GM23338 (cell line): Measurements from ENCODE around the gene MRPS26. TPM values are rescaled to one million over a fixed set of nuclear protein-coding genes. Genes with fewer than 3 reads are reported as not detected.

Source experiments
- ATAC-seq: fragments of 200-7000 bp; cut with Tn5 transposase; 3 replicates; pipeline ENCODE4 v1.9.1; 2020
- DNase-seq: peaks from one replicate; pipeline ENCODE4 v3.0.0-alpha.2; 2015; ENCODE audit warnings: low spot score
- H2AFZ ChIP-seq: fragments of 200-600 bp; sonication (generic); 2 replicates; pipeline ENCODE4 v1.8.0; 2016; ENCODE audit warnings: antibody characterized with exemption, mild to moderate bottlenecking, moderate library complexity
- H3F3A ChIP-seq: fragments of 200-600 bp; sonication (generic); replicated peaks from 2 replicates; pipeline ENCODE4 v1.8.0; 2017; ENCODE audit warnings: antibody characterized with exemption, mixed run types, low read depth
- H3K27ac ChIP-seq: fragments of 200-600 bp; sonication (generic); 2 replicates; pipeline ENCODE4 v1.6.1; 2016; ENCODE audit warnings: low read depth
- H3K27me3 ChIP-seq: fragments of 200-600 bp; sonication (generic); 2 replicates; pipeline ENCODE4 v1.8.0; 2016; ENCODE audit warnings: mild to moderate bottlenecking, mixed run types, moderate library complexity; ENCODE audit not compliant: insufficient read depth
- H3K36me3 ChIP-seq: fragments of 200-600 bp; sonication (generic); 2 replicates; pipeline ENCODE4 v1.8.0; 2016; ENCODE audit warnings: mild to moderate bottlenecking; ENCODE audit not compliant: insufficient read depth
- H3K4me1 ChIP-seq: fragments of 200-600 bp; sonication (generic); 2 replicates; pipeline ENCODE4 v1.8.0; 2016; ENCODE audit warnings: mild to moderate bottlenecking, moderate library complexity; ENCODE audit not compliant: insufficient read depth
- H3K4me2 ChIP-seq: fragments of 200-600 bp; sonication (generic); 2 replicates; pipeline ENCODE4 v1.7.1; 2017; ENCODE audit warnings: mixed run types
- H3K4me3 ChIP-seq: fragments of 200-600 bp; sonication (generic); 2 replicates; pipeline ENCODE4 v1.6.1; 2016; ENCODE audit warnings: mixed run types
- H3K79me2 ChIP-seq: fragments of 200-600 bp; sonication (generic); replicated peaks from 2 replicates; pipeline ENCODE4 v1.8.0; 2017; ENCODE audit warnings: mild to moderate bottlenecking; ENCODE audit not compliant: insufficient read depth
- H3K9me2 ChIP-seq: fragments of 200-600 bp; sonication (generic); 2 replicates; pipeline ENCODE4 v1.8.0; 2017; ENCODE audit not compliant: insufficient read depth
- H4K20me1 ChIP-seq: fragments of 200-600 bp; sonication (generic); replicated peaks from 2 replicates; pipeline ENCODE4 v1.8.0; 2017; ENCODE audit warnings: mild to moderate bottlenecking; ENCODE audit not compliant: insufficient read depth
- H3K27ac Mint-ChIP-seq: 2 replicates; pipeline ENCODE4 v1.8.0; 2020; ENCODE audit warnings: inconsistent platforms, mild to moderate bottlenecking, moderate library complexity, mixed read lengths
- H3K27me3 Mint-ChIP-seq: 3 replicates; pipeline ENCODE4 v1.8.0; 2022; ENCODE audit warnings: low read depth, mild to moderate bottlenecking, moderate library complexity, mixed read lengths, inconsistent platforms; ENCODE audit not compliant: insufficient read depth, poor library complexity
- H3K36me3 Mint-ChIP-seq: 3 replicates; pipeline ENCODE4 v1.8.0; 2021; ENCODE audit warnings: low read depth, mild to moderate bottlenecking, inconsistent platforms, moderate library complexity, mixed read lengths
- H3K4me1 Mint-ChIP-seq: 3 replicates; pipeline ENCODE4 v1.8.0; 2020; ENCODE audit warnings: mild to moderate bottlenecking, inconsistent platforms, mixed read lengths
- H3K4me3 Mint-ChIP-seq: 3 replicates; pipeline ENCODE4 v1.8.0; 2021; ENCODE audit warnings: moderate library complexity, mild to moderate bottlenecking, inconsistent platforms, mixed read lengths
- H3K9me3 Mint-ChIP-seq: 3 replicates; pipeline ENCODE4 v1.8.0; 2020; ENCODE audit warnings: moderate library complexity, mild to moderate bottlenecking, inconsistent platforms, mixed read lengths
- CREB1 ChIP-seq: fragments of 250-450 bp; sonication (Bioruptor Pico); IDR thresholded peaks from 2 replicates; pipeline ENCODE4 v1.5.0; 2020; ENCODE audit warnings: low read depth, mild to moderate bottlenecking, moderate library complexity
- EZH2 ChIP-seq: fragments of 200-600 bp; sonication (generic); IDR thresholded peaks from one replicate; pipeline ENCODE4 v1.8.0; 2017; ENCODE audit warnings: antibody characterized with exemption, mild to moderate bottlenecking, low read depth; ENCODE audit not compliant: unreplicated experiment
- EZH2phosphoT487 ChIP-seq: fragments of 200-600 bp; sonication (generic); IDR thresholded peaks from one replicate; pipeline ENCODE4 v1.8.1; 2018; ENCODE audit warnings: antibody characterized with exemption; ENCODE audit not compliant: unreplicated experiment
- JUNB ChIP-seq: IDR thresholded peaks from one replicate; pipeline ENCODE4 v1.6.1; 2016; ENCODE audit warnings: antibody characterized with exemption; ENCODE audit not compliant: unreplicated experiment
- NANOG ChIP-seq: IDR thresholded peaks from 2 replicates; pipeline ENCODE4 v1.6.1; 2016; ENCODE audit warnings: antibody characterized with exemption, borderline replicate concordance
- STAT1 ChIP-seq: IDR thresholded peaks from one replicate; pipeline ENCODE4 v1.6.1; 2016; ENCODE audit warnings: antibody characterized with exemption; ENCODE audit not compliant: unreplicated experiment
- ZNF114 ChIP-seq: fragments of 250-450 bp; sonication (Bioruptor Pico); IDR thresholded peaks from 2 replicates; pipeline ENCODE4 v1.5.0; 2020; ENCODE audit warnings: mild to moderate bottlenecking, moderate library complexity
- ZNF331 ChIP-seq: fragments of 250-450 bp; sonication (Bioruptor Pico); IDR thresholded peaks from 2 replicates; pipeline ENCODE4 v1.5.0; 2020; ENCODE audit warnings: low read depth, mild to moderate bottlenecking, moderate library complexity
- polyA plus RNA-seq: library from polyadenylated mRNA; unstranded; fragments of >200 nt; fragmentation: Nextera tagmentation; extraction: Ambion mirVana; gene quantifications from 2 replicates; pipeline ENCODE4 v1.2.1, GENCODE V29; 2016
- total RNA-seq: library from RNA; depleted of rRNA; stranded (reverse); fragments of >200 nt; shearing (Covaris generic); gene quantifications from 2 replicates; pipeline ENCODE4 v1.2.3, GENCODE V29; 2014
- TF ChIP-seq, protein P1 (sequence below): IDR thresholded peaks from 2 replicates; pipeline ENCODE4 v1.6.1; 2016; ENCODE audit warnings: antibody characterized with exemption
- TF ChIP-seq, protein P2 (sequence below): fragments of 250-450 bp; sonication (Bioruptor Pico); IDR thresholded peaks from 2 replicates; pipeline ENCODE4 v1.5.0; 2020; ENCODE audit warnings: mild to moderate bottlenecking, moderate library complexity
- TF ChIP-seq, protein P3 (sequence below): IDR thresholded peaks from one replicate; pipeline ENCODE4 v1.6.1; 2018; ENCODE audit warnings: antibody characterized with exemption; ENCODE audit not compliant: unreplicated experiment
- TF ChIP-seq, protein P4 (sequence below), 2 experiments: fragments of 200-600 bp in 1 of 2; sonication (generic) in 1 of 2; conservative IDR thresholded peaks; 2 replicates each; pipeline versions ENCODE4 v1.5.1 to v1.6.1; 2016 to 2017; ENCODE audit warnings: antibody characterized with exemption in 2 of 2, low read depth in 2 of 2, mild to moderate bottlenecking in 2 of 2, moderate library complexity in 1 of 2

MRPS26 gene
- total and polyA plus RNA-seq, 2 experiments from 2014 or later: 105 to 154 TPM

DNA sequence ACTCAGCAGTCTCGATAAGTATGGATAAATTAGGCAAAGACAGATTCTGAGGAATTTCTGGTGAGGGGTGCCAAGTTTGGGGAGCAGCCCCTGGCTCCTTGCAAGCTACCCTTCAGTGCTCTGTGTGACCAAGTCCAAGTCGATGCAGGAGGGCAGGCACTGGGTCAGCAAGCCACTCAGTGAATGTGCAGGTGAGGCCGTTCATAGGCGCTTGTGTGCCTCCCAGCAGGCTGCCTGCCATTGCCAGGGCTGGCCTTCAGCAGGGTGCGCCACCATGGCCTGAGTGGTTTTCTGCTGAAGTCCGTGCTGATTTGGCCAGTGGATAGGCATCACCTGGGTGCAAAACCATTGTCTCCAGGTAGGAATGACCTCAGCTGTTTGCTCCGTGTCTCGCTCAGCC is 5.8 kb upstream of the MRPS26 start:
- no peak overlapping the region for H3K27ac ChIP-seq
- no peaks in the 10 kb centered on the region for H3F3A ChIP-seq
- peaks cover 49% of the 10 kb centered on the region for H3K36me3 Mint-ChIP-seq
- H3K4me3 ChIP-seq: no peak overlapping the region
- no peaks in the 10 kb centered on the region for H3K27me3 ChIP-seq
- H3K27ac Mint-ChIP-seq: no peak overlapping the region
- H3K9me2 ChIP-seq: peaks cover 4% of the 10 kb centered on the region; the same call in 1 of the 2 replicates
- H3K36me3 ChIP-seq: peaks cover 3% of the 10 kb centered on the region; the same call in 1 of the 2 replicates
- ATAC-seq (no peak), DNase-seq (no peak)
- peaks cover 17% of the 10 kb centered on the region for H3K4me1 Mint-ChIP-seq
- no peaks in the 10 kb centered on the region for H4K20me1 ChIP-seq
- H3K4me1 ChIP-seq: peaks cover 21% of the 10 kb centered on the region
- no peak overlapping the region for H2AFZ ChIP-seq
- H3K4me3 Mint-ChIP-seq: no peak overlapping the region
- no peak overlapping the region for H3K4me2 ChIP-seq
- H3K79me2 ChIP-seq: no peaks in the 10 kb centered on the region
- no peaks in the 10 kb centered on the region; the same call in 2 of the 3 replicates for H3K9me3 Mint-ChIP-seq
- TF ChIP-seq, protein P1, sequence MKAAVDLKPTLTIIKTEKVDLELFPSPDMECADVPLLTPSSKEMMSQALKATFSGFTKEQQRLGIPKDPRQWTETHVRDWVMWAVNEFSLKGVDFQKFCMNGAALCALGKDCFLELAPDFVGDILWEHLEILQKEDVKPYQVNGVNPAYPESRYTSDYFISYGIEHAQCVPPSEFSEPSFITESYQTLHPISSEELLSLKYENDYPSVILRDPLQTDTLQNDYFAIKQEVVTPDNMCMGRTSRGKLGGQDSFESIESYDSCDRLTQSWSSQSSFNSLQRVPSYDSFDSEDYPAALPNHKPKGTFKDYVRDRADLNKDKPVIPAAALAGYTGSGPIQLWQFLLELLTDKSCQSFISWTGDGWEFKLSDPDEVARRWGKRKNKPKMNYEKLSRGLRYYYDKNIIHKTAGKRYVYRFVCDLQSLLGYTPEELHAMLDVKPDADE: no peak
- no peak for TF ChIP-seq CREB1
- no peak for TF ChIP-seq EZH2
- TF ChIP-seq EZH2phosphoT487: no peak
- TF ChIP-seq, protein P2, sequence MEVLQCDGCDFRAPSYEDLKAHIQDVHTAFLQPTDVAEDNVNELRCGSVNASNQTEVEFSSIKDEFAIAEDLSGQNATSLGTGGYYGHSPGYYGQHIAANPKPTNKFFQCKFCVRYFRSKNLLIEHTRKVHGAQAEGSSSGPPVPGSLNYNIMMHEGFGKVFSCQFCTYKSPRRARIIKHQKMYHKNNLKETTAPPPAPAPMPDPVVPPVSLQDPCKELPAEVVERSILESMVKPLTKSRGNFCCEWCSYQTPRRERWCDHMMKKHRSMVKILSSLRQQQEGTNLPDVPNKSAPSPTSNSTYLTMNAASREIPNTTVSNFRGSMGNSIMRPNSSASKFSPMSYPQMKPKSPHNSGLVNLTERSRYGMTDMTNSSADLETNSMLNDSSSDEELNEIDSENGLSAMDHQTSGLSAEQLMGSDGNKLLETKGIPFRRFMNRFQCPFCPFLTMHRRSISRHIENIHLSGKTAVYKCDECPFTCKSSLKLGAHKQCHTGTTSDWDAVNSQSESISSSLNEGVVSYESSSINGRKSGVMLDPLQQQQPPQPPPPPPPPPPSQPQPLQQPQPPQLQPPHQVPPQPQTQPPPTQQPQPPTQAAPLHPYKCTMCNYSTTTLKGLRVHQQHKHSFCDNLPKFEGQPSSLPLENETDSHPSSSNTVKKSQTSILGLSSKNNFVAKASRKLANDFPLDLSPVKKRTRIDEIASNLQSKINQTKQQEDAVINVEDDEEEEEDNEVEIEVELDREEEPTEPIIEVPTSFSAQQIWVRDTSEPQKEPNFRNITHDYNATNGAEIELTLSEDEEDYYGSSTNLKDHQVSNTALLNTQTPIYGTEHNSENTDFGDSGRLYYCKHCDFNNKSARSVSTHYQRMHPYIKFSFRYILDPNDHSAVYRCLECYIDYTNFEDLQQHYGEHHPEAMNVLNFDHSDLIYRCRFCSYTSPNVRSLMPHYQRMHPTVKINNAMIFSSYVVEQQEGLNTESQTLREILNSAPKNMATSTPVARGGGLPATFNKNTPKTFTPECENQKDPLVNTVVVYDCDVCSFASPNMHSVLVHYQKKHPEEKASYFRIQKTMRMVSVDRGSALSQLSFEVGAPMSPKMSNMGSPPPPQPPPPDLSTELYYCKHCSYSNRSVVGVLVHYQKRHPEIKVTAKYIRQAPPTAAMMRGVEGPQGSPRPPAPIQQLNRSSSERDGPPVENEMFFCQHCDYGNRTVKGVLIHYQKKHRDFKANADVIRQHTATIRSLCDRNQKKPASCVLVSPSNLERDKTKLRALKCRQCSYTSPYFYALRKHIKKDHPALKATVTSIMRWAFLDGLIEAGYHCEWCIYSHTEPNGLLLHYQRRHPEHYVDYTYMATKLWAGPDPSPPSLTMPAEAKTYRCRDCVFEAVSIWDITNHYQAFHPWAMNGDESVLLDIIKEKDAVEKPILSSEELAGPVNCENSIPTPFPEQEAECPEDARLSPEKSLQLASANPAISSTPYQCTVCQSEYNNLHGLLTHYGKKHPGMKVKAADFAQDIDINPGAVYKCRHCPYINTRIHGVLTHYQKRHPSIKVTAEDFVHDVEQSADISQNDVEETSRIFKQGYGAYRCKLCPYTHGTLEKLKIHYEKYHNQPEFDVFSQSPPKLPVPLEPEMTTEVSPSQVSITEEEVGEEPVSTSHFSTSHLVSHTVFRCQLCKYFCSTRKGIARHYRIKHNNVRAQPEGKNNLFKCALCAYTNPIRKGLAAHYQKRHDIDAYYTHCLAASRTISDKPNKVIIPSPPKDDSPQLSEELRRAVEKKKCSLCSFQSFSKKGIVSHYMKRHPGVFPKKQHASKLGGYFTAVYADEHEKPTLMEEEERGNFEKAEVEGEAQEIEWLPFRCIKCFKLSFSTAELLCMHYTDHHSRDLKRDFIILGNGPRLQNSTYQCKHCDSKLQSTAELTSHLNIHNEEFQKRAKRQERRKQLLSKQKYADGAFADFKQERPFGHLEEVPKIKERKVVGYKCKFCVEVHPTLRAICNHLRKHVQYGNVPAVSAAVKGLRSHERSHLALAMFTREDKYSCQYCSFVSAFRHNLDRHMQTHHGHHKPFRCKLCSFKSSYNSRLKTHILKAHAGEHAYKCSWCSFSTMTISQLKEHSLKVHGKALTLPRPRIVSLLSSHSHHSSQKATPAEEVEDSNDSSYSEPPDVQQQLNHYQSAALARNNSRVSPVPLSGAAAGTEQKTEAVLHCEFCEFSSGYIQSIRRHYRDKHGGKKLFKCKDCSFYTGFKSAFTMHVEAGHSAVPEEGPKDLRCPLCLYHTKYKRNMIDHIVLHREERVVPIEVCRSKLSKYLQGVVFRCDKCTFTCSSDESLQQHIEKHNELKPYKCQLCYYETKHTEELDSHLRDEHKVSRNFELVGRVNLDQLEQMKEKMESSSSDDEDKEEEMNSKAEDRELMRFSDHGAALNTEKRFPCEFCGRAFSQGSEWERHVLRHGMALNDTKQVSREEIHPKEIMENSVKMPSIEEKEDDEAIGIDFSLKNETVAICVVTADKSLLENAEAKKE (CRISPR knock-in tag): no peak
- TF ChIP-seq NANOG: no peak
- TF ChIP-seq ZNF331 (CRISPR knock-in tag): no peak
- no peak for TF ChIP-seq ZNF114 (CRISPR knock-in tag)
- TF ChIP-seq JUNB: no peak
- TF ChIP-seq, protein P3, sequence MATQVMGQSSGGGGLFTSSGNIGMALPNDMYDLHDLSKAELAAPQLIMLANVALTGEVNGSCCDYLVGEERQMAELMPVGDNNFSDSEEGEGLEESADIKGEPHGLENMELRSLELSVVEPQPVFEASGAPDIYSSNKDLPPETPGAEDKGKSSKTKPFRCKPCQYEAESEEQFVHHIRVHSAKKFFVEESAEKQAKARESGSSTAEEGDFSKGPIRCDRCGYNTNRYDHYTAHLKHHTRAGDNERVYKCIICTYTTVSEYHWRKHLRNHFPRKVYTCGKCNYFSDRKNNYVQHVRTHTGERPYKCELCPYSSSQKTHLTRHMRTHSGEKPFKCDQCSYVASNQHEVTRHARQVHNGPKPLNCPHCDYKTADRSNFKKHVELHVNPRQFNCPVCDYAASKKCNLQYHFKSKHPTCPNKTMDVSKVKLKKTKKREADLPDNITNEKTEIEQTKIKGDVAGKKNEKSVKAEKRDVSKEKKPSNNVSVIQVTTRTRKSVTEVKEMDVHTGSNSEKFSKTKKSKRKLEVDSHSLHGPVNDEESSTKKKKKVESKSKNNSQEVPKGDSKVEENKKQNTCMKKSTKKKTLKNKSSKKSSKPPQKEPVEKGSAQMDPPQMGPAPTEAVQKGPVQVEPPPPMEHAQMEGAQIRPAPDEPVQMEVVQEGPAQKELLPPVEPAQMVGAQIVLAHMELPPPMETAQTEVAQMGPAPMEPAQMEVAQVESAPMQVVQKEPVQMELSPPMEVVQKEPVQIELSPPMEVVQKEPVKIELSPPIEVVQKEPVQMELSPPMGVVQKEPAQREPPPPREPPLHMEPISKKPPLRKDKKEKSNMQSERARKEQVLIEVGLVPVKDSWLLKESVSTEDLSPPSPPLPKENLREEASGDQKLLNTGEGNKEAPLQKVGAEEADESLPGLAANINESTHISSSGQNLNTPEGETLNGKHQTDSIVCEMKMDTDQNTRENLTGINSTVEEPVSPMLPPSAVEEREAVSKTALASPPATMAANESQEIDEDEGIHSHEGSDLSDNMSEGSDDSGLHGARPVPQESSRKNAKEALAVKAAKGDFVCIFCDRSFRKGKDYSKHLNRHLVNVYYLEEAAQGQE: no peak
- no peak for TF ChIP-seq STAT1
- TF ChIP-seq, protein P4, sequence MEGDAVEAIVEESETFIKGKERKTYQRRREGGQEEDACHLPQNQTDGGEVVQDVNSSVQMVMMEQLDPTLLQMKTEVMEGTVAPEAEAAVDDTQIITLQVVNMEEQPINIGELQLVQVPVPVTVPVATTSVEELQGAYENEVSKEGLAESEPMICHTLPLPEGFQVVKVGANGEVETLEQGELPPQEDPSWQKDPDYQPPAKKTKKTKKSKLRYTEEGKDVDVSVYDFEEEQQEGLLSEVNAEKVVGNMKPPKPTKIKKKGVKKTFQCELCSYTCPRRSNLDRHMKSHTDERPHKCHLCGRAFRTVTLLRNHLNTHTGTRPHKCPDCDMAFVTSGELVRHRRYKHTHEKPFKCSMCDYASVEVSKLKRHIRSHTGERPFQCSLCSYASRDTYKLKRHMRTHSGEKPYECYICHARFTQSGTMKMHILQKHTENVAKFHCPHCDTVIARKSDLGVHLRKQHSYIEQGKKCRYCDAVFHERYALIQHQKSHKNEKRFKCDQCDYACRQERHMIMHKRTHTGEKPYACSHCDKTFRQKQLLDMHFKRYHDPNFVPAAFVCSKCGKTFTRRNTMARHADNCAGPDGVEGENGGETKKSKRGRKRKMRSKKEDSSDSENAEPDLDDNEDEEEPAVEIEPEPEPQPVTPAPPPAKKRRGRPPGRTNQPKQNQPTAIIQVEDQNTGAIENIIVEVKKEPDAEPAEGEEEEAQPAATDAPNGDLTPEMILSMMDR (conservative IDR thresholded peaks at IDR 0.05; ENCODE audit: low read depth in 2 of 2): no peak
- H3K27me3 Mint-ChIP-seq: peaks cover 14% of the 10 kb centered on the region
